GM23248 (cell line): ENCODE results near the gene LIPG. TPM values are rescaled to one million over a fixed set of nuclear protein-coding genes. Genes with fewer than 3 reads are reported as not detected.
A peak's percentile ranks its signal among the peaks of the same experiment; 100 is the strongest.

Experiments used
- DNase-seq: peaks from one replicate; pipeline ENCODE4 v3.0.0-alpha.2; 2015
- H2AFZ ChIP-seq: fragments of 200-600 bp; sonication (generic); 2 replicates; pipeline ENCODE4 v1.6.1; 2016; ENCODE audit warnings: antibody characterized with exemption
- H3F3A ChIP-seq: fragments of 200-600 bp; sonication (generic); 2 replicates; pipeline ENCODE4 v1.6.1; 2016; ENCODE audit warnings: mild to moderate bottlenecking, antibody characterized with exemption, mixed run types; ENCODE audit not compliant: insufficient read depth
- H3K27ac ChIP-seq: fragments of 200-600 bp; sonication (generic); 2 replicates; pipeline ENCODE4 v1.5.1; 2016; ENCODE audit warnings: mild to moderate bottlenecking
- H3K27me3 ChIP-seq: fragments of 200-600 bp; sonication (generic); replicated peaks from 2 replicates; pipeline ENCODE4 v1.6.1; 2016; ENCODE audit warnings: mild to moderate bottlenecking; ENCODE audit not compliant: insufficient read depth
- H3K36me3 ChIP-seq: fragments of 200-600 bp; sonication (generic); 2 replicates; pipeline ENCODE4 v1.6.1; 2016; ENCODE audit warnings: low read depth, mild to moderate bottlenecking
- H3K4me1 ChIP-seq: fragments of 200-600 bp; sonication (generic); 2 replicates; pipeline ENCODE4 v1.6.1; 2016; ENCODE audit warnings: mild to moderate bottlenecking; ENCODE audit not compliant: insufficient read depth
- H3K4me2 ChIP-seq: fragments of 200-600 bp; sonication (generic); one replicate; pipeline ENCODE4 v1.6.1; 2016; ENCODE audit warnings: mild to moderate bottlenecking; ENCODE audit not compliant: unreplicated experiment
- H3K4me3 ChIP-seq: fragments of 200-600 bp; sonication (generic); 2 replicates; pipeline ENCODE4 v1.5.1; 2016; ENCODE audit warnings: mild to moderate bottlenecking
- H3K79me2 ChIP-seq: fragments of 200-600 bp; sonication (generic); 2 replicates; pipeline ENCODE4 v1.6.1; 2016; ENCODE audit warnings: mild to moderate bottlenecking; ENCODE audit not compliant: insufficient read depth
- H3K9ac ChIP-seq: fragments of 200-600 bp; sonication (generic); 2 replicates; pipeline ENCODE4 v1.6.1; 2016; ENCODE audit warnings: mild to moderate bottlenecking
- H3K9me2 ChIP-seq: fragments of 200-600 bp; sonication (generic); 2 replicates; pipeline ENCODE4 v1.6.1; 2016; ENCODE audit warnings: mixed run types, mild to moderate bottlenecking, moderate library complexity; ENCODE audit not compliant: insufficient read depth
- H3K9me3 ChIP-seq: fragments of 200-600 bp; sonication (generic); one replicate; pipeline ENCODE4 v1.6.1; 2017; ENCODE audit warnings: low read depth
- H4K20me1 ChIP-seq: fragments of 200-600 bp; sonication (generic); 2 replicates; pipeline ENCODE4 v1.6.0; 2016; ENCODE audit not compliant: insufficient read depth
- EZH2 ChIP-seq: fragments of 200-600 bp; sonication (generic); IDR thresholded peaks from 2 replicates; pipeline ENCODE4 v1.6.1; 2018; ENCODE audit warnings: antibody characterized with exemption, mild to moderate bottlenecking; ENCODE audit not compliant: insufficient read depth, poor library complexity, severe bottlenecking
- EZH2phosphoT487 ChIP-seq: fragments of 200-600 bp; sonication (generic); IDR thresholded peaks from 2 replicates; pipeline ENCODE4 v1.6.1; 2018; ENCODE audit warnings: antibody characterized with exemption, moderate library complexity, mild to moderate bottlenecking, low read depth; ENCODE audit not compliant: insufficient read depth
- WGBS, 2 experiments: methylation state at CpG; one replicate each; pipeline ENCODE4 v1.1.6; 2015 to 2017; ENCODE audit warnings: low lambda C conversion rate in 2 of 2, low coverage in 1 of 2; ENCODE audit errors: missing lambda C conversion rate in 2 of 2; 5-methylcytosine and 5-hydroxymethylcytosine counted together
- in situ Hi-C: fragments of 300-500 bp; cut with MboI; formaldehyde crosslinking; loops from 2 replicates; pipeline ENCODE4 v1.15.0; 2020
- polyA plus RNA-seq: library from polyadenylated mRNA; unstranded; fragments of >200 nt; fragmentation: Nextera tagmentation; extraction: Ambion mirVana; gene quantifications from 2 replicates; pipeline ENCODE4 v1.2.1, GENCODE V29; 2016
- total RNA-seq: library from RNA; depleted of rRNA; stranded (reverse); fragments of >200 nt; shearing (Covaris generic); gene quantifications from 2 replicates; pipeline ENCODE4 v1.2.3, GENCODE V29; 2014

The LIPG gene
- total and polyA plus RNA-seq, 2 experiments from 2014 or later, result 0.38 to 0.43 TPM

GRCh38 chr18:49546719-49547273 is 15.1 kb upstream of the LIPG start:
- 78 to 79% methylated on average over 5 of the region's 5 CpGs for WGBS, 2 experiments
- TF ChIP-seq EZH2phosphoT487, result no peak
- TF ChIP-seq EZH2, result no peak
- Histone ChIP-seq H4K20me1 (no peaks in the 10 kb centered on the region), H3K9me3 (no peaks in the 10 kb centered on the region), H3K79me2 (no peaks in the 10 kb centered on the region), H3K4me3 (no peak overlapping the region), H3K27ac (no peak overlapping the region), H2AFZ (no peak overlapping the region), H3K9ac (no peak overlapping the region), H3K4me1 (peaks cover 13% of the 10 kb centered on the region), H3K36me3 (no peaks in the 10 kb centered on the region), H3K4me2 (no peak overlapping the region), H3F3A (peaks cover 5% of the 10 kb centered on the region), H3K27me3 (0 out of 2 replicates have a peak, but pooled peaks cover 3% of the 10 kb centered on the region), H3K9me2 (no peaks in the 10 kb centered on the region)
- in situ Hi-C loops, result no loop called here
- DNase-seq, result no peak

DNA sequence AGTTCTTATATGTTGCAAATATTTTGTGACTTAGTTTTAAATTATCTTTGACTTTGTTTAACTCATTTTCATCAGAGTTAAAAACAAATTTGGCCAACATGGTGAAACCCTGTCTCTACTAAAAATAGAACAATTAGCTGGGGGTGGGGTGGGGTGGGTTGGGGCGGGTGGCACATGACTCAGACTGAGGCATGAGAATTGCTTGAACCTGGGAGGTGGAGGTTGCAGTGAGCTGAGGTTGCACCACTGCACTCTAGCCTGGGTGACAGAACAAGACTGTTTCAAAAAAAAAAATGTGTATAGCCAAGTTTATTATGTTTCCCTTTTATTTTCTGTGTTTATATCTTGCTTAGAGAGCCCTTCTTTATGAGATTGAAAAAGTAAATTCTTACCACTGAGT is 14.2 kb upstream of the LIPG start:
- Histone ChIP-seq H2AFZ (no peak overlapping the region), H4K20me1 (no peaks in the 10 kb centered on the region), H3K9me2 (no peaks in the 10 kb centered on the region), H3K4me3 (no peak overlapping the region), H3K79me2 (no peaks in the 10 kb centered on the region), H3K4me1 (peaks cover 13% of the 10 kb centered on the region), H3K4me2 (peak overlapping the region; percentile 30), H3K36me3 (no peaks in the 10 kb centered on the region), H3F3A (peaks cover 5% of the 10 kb centered on the region), H3K9me3 (no peaks in the 10 kb centered on the region), H3K27ac (peak overlapping the region; percentile 45), H3K27me3 (0 out of 2 replicates have a peak, but pooled peaks cover 7% of the 10 kb centered on the region), H3K9ac (no peak overlapping the region)
- TF ChIP-seq EZH2 (no peak), EZH2phosphoT487 (no peak)
- 4 to 7% methylated on average over 1 of the region's 1 CpG for WGBS, 2 experiments
- peak; percentile 32 for DNase-seq
- in situ Hi-C loops, result no loop called here

DNA sequence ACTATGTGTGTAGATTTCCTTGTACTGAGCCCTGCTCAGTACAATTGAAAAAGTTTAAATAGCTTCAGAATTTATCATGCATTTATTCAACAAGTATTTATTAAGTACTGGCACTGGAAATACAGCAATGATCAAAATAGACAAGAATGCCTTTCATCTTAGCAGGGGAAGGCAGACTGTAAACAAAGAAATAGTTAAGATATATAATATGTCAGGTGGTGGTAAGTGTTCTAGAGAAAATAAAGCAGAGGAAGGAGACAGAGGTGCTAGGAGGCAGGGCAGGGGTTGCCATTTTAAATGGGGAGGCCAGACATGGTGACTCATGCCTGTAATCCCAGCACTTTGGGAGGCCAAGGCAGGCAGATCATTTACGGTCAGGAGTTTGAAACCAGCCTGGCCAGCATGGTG is 13.6 kb upstream of the LIPG start:
- Histone ChIP-seq H3K27ac (peak overlapping the region; percentile 45), H3K9ac (no peak overlapping the region)

GRCh38 chr18:49550621-49551339 is 11.1 kb upstream of the LIPG start:
- no peak overlapping the region for H3K9ac ChIP-seq
- H2AFZ ChIP-seq, result no peak overlapping the region
- no peaks in the 10 kb centered on the region for H4K20me1 ChIP-seq
- peaks cover 27% of the 10 kb centered on the region for H3K27me3 ChIP-seq
- H3K36me3 ChIP-seq, result no peaks in the 10 kb centered on the region
- H3K4me3 ChIP-seq, result no peak overlapping the region
- no peaks in the 10 kb centered on the region for H3K9me3 ChIP-seq
- 75 to 79% methylated on average over 6 of the region's 6 CpGs for WGBS, 2 experiments
- TF ChIP-seq EZH2phosphoT487 (no peak), EZH2 (no peak)
- no peak overlapping the region for H3K27ac ChIP-seq
- no peak overlapping the region for H3K4me2 ChIP-seq
- in situ Hi-C loops, result no loop called here
- no peaks in the 10 kb centered on the region for H3K9me2 ChIP-seq
- peaks cover 5% of the 10 kb centered on the region for H3F3A ChIP-seq
- H3K79me2 ChIP-seq, result no peaks in the 10 kb centered on the region
- no peak for DNase-seq
- H3K4me1 ChIP-seq, result peaks cover 13% of the 10 kb centered on the region

More for the DNA sequence above, 13.6 kb upstream of the LIPG start:
- TF ChIP-seq EZH2 (no peak), EZH2phosphoT487 (no peak)
- no peaks in the 10 kb centered on the region for H3K36me3 ChIP-seq
- no peaks in the 10 kb centered on the region for H3K9me3 ChIP-seq
- WGBS, 2 experiments, result 43 to 64% methylated on average over 1 of the region's 1 CpG
- peak overlapping the region; percentile 30 for H3K4me2 ChIP-seq
- no peak overlapping the region for H3K4me3 ChIP-seq
- peak; percentile 48 for DNase-seq
- in situ Hi-C loops, result no loop called here
- H3K79me2 ChIP-seq, result no peaks in the 10 kb centered on the region
- peaks cover 11% of the 10 kb centered on the region; the same call in 1 of the 2 replicates for H3K27me3 ChIP-seq
- peaks cover 5% of the 10 kb centered on the region for H3F3A ChIP-seq
- H2AFZ ChIP-seq, result no peak overlapping the region
- no peaks in the 10 kb centered on the region for H4K20me1 ChIP-seq
- no peaks in the 10 kb centered on the region for H3K9me2 ChIP-seq
- peaks cover 13% of the 10 kb centered on the region for H3K4me1 ChIP-seq
